Neural cell (in vitro differentiated cells): ENCODE data around the gene SLCO1B1. TPM values are rescaled to one million over a fixed set of nuclear protein-coding genes. Genes with fewer than 3 reads are reported as not detected.

Experiments
- H2AFZ ChIP-seq: fragments of 200-600, 300-800 bp; sonication (generic), shearing (Covaris generic); 2 replicates; pipeline ENCODE4 v1.6.0; 2014; ENCODE audit warnings: low read depth, mild to moderate bottlenecking, antibody characterized with exemption, low read length, moderate library complexity
- H3F3A ChIP-seq: fragments of 200-600 bp; shearing (Covaris generic); 2 replicates; pipeline ENCODE4 v1.6.1; 2016; ENCODE audit warnings: mild to moderate bottlenecking, moderate library complexity, mixed read lengths, antibody characterized with exemption, low read length; ENCODE audit not compliant: insufficient read depth, poor library complexity, severe bottlenecking
- H3K27ac ChIP-seq: fragments of 200-600, 300-800 bp; sonication (generic), shearing (Covaris generic); 2 replicates; pipeline ENCODE4 v1.5.1; 2014; ENCODE audit warnings: mild to moderate bottlenecking, low read length, moderate library complexity
- H3K27me3 ChIP-seq: fragments of 300-800, 200-600 bp; sonication (generic), shearing (Covaris generic); 2 replicates; pipeline ENCODE4 v1.6.0; 2014; ENCODE audit warnings: mild to moderate bottlenecking, low read depth, low read length, moderate library complexity; ENCODE audit not compliant: insufficient read depth
- H3K36me3 ChIP-seq: fragments of 300-800, 200-600 bp; sonication (generic), shearing (Covaris generic); 2 replicates; pipeline ENCODE4 v1.5.1; 2014; ENCODE audit warnings: mild to moderate bottlenecking, antibody characterized with exemption, low read length, moderate library complexity; ENCODE audit not compliant: insufficient read depth
- H3K4me2 ChIP-seq: fragments of 300-800, 200-600 bp; sonication (generic), shearing (Covaris generic); 2 replicates; pipeline ENCODE4 v1.6.0; 2014; ENCODE audit warnings: mild to moderate bottlenecking, low read length
- H3K4me3 ChIP-seq: fragments of 300-800, 200-600 bp; sonication (generic), shearing (Covaris generic); 2 replicates; pipeline ENCODE4 v1.5.1; 2014; ENCODE audit warnings: mild to moderate bottlenecking, low read length, moderate library complexity
- H3K79me2 ChIP-seq: fragments of 200-600 bp; shearing (Covaris generic); replicated peaks from 2 replicates; pipeline ENCODE4 v1.6.0; 2014; ENCODE audit warnings: mild to moderate bottlenecking, low read length, moderate library complexity; ENCODE audit not compliant: insufficient read depth
- H3K9ac ChIP-seq: fragments of 300-800, 200-600 bp; sonication (generic), shearing (Covaris generic); 2 replicates; pipeline ENCODE4 v1.6.1; 2016; ENCODE audit warnings: mild to moderate bottlenecking, low read length, mixed read lengths
- H3K9me2 ChIP-seq: fragments of 200-600 bp; shearing (Covaris generic); 2 replicates; pipeline ENCODE4 v1.6.1; 2016; ENCODE audit warnings: mild to moderate bottlenecking, low read length, mixed read lengths; ENCODE audit not compliant: insufficient read depth
- H3K9me3 ChIP-seq: fragments of 200-600, 300-800 bp; sonication (generic), shearing (Covaris generic); 2 replicates; pipeline ENCODE4 v1.6.1; 2016; ENCODE audit warnings: mild to moderate bottlenecking, mixed run types, low read length, moderate library complexity, mixed read lengths
- H4K20me1 ChIP-seq: fragments of 200-600 bp; shearing (Covaris generic); 2 replicates; pipeline ENCODE4 v1.6.1; 2016; ENCODE audit warnings: mild to moderate bottlenecking, mixed run types; ENCODE audit not compliant: insufficient read depth
- CTCF ChIP-seq: fragments of 450-650 bp; IDR thresholded peaks from 2 replicates; pipeline ENCODE4 v1.5.1; 2014; ENCODE audit warnings: antibody characterized with exemption, mild to moderate bottlenecking, moderate library complexity; ENCODE audit not compliant: poor library complexity, severe bottlenecking
- EP300 ChIP-seq: fragments of 450-650 bp; conservative IDR thresholded peaks from 2 replicates; pipeline ENCODE4 v1.6.1; 2014; ENCODE audit warnings: antibody characterized with exemption, mild to moderate bottlenecking, moderate library complexity; ENCODE audit not compliant: poor library complexity, severe bottlenecking
- EZH2 ChIP-seq: fragments of 200-600, 300-800 bp; shearing (Covaris generic), sonication (generic); IDR thresholded peaks from 2 replicates; pipeline ENCODE4 v1.6.1; 2014; ENCODE audit warnings: antibody characterized with exemption, low read length, borderline replicate concordance, mild to moderate bottlenecking; ENCODE audit not compliant: insufficient read depth, poor library complexity, severe bottlenecking
- MXI1 ChIP-seq: fragments of 450-650 bp; conservative IDR thresholded peaks from 2 replicates; pipeline ENCODE4 v1.6.1; 2014; ENCODE audit warnings: antibody characterized with exemption, mild to moderate bottlenecking; ENCODE audit not compliant: poor library complexity, severe bottlenecking
- POLR2AphosphoS5 ChIP-seq: IDR thresholded peaks from 2 replicates; pipeline ENCODE4 v1.6.1; 2012
- RAD21 ChIP-seq: fragments of 450-650 bp; conservative IDR thresholded peaks from 2 replicates; pipeline ENCODE4 v1.6.1; 2014; ENCODE audit warnings: antibody characterized with exemption, mild to moderate bottlenecking, moderate library complexity
- REST ChIP-seq: IDR thresholded peaks from 2 replicates; pipeline ENCODE4 v1.6.1; 2012; ENCODE audit warnings: borderline replicate concordance
- SMC3 ChIP-seq: fragments of 450-650 bp; conservative IDR thresholded peaks from 2 replicates; pipeline ENCODE4 v1.6.1; 2014; ENCODE audit warnings: antibody characterized with exemption, mild to moderate bottlenecking, moderate library complexity; ENCODE audit not compliant: poor library complexity
- TAF1 ChIP-seq: IDR thresholded peaks from 2 replicates; pipeline ENCODE4 v1.6.1; 2012; ENCODE audit warnings: low read depth
- polyA plus RNA-seq: library from polyadenylated mRNA; depleted of rRNA; stranded (reverse); fragments of >200 nt; gene quantifications from 2 replicates; pipeline ENCODE4 v1.2.3, GENCODE V29; 2014

The SLCO1B1 gene
- polyA plus RNA-seq, 1 donor from 2014 or later = not detected

- no peaks in the 10 kb centered on the region for H3K79me2 ChIP-seq
- no peaks in the 10 kb centered on the region for H3K36me3 ChIP-seq
- no peak overlapping the region for H3K4me3 ChIP-seq
- H3K9me3 ChIP-seq = no peaks in the 10 kb centered on the region
- no peak overlapping the region for H2AFZ ChIP-seq
- no peak overlapping the region for H3K9ac ChIP-seq
- no peak overlapping the region for H3K4me2 ChIP-seq
- no peaks in the 10 kb centered on the region for H3K27me3 ChIP-seq
- H3K27ac ChIP-seq = no peak overlapping the region
- no peaks in the 10 kb centered on the region for H3F3A ChIP-seq
- H4K20me1 ChIP-seq = no peaks in the 10 kb centered on the region
- no peaks in the 10 kb centered on the region for H3K9me2 ChIP-seq
- TF ChIP-seq POLR2AphosphoS5 (no peak), CTCF (no peak), EZH2 (no peak), SMC3 (no peak), RAD21 (no peak), MXI1 (no peak), REST (no peak), EP300 (no peak), TAF1 (no peak)
Measured at GRCh38 chr12:21117995-21118394, 13.0 kb upstream of the SLCO1B1 start.

- Histone ChIP-seq H3K27ac (no peak overlapping the region), H3F3A (no peaks in the 10 kb centered on the region), H3K4me2 (no peak overlapping the region), H3K9ac (no peak overlapping the region), H3K36me3 (no peaks in the 10 kb centered on the region), H3K9me3 (no peaks in the 10 kb centered on the region), H3K4me3 (no peak overlapping the region), H3K27me3 (no peaks in the 10 kb centered on the region), H4K20me1 (no peaks in the 10 kb centered on the region), H2AFZ (no peak overlapping the region), H3K79me2 (no peaks in the 10 kb centered on the region), H3K9me2 (no peaks in the 10 kb centered on the region)
- TF ChIP-seq EZH2 = no peak
Measured at GRCh38 chr12:21118760-21119159, 12.2 kb upstream of the SLCO1B1 start.

- H4K20me1 ChIP-seq = no peaks in the 10 kb centered on the region
- no peak overlapping the region for H2AFZ ChIP-seq
- H3K36me3 ChIP-seq = no peaks in the 10 kb centered on the region
- H3K79me2 ChIP-seq = no peaks in the 10 kb centered on the region
- no peak overlapping the region for H3K9ac ChIP-seq
- no peak overlapping the region for H3K4me2 ChIP-seq
- TF ChIP-seq REST (no peak), RAD21 (no peak), MXI1 (no peak), TAF1 (no peak), EP300 (no peak), EZH2 (no peak), SMC3 (no peak), CTCF (no peak), POLR2AphosphoS5 (no peak)
- no peak overlapping the region for H3K4me3 ChIP-seq
- no peaks in the 10 kb centered on the region for H3K27me3 ChIP-seq
- no peaks in the 10 kb centered on the region for H3K9me2 ChIP-seq
- no peaks in the 10 kb centered on the region for H3F3A ChIP-seq
- H3K27ac ChIP-seq = no peak overlapping the region
- no peaks in the 10 kb centered on the region for H3K9me3 ChIP-seq
Measured at GRCh38 chr12:21129351-21129750, 1.6 kb upstream of the SLCO1B1 start.
